Activated CD8-positive, alpha-beta memory T cell treated with anti-CD3 and anti-CD28 coated beads for 48 hours (primary cell): ENCODE data around the gene PROM1.

ENCODE experiments used
- DNase-seq, 3 experiments: peaks; one replicate each; pipeline ENCODE4 v3.0.0-alpha.2; 2020; ENCODE audit warnings: low read depth in 2 of 3, low spot score in 2 of 3

The PROM1 gene

DNA sequence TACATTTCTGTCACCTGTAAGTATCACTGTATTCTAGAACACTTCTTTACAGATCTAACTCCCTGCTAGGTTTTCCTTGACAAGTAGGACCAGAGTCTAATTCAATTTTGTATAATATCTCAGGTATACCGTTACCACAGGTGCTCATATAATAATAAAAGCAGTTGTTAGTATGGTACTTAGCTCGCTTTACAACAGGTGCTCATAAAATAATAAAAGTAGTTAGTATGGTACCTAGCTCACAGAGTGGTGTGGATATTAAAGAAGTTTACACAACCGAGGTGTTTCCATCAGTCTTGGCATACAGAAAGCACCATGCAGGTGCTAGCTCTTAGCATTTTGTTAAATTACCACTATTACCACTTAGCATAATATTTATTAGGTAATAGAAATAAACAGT lies 88.0 kb downstream of the PROM1 start:
- no peak for DNase-seq

DNA sequence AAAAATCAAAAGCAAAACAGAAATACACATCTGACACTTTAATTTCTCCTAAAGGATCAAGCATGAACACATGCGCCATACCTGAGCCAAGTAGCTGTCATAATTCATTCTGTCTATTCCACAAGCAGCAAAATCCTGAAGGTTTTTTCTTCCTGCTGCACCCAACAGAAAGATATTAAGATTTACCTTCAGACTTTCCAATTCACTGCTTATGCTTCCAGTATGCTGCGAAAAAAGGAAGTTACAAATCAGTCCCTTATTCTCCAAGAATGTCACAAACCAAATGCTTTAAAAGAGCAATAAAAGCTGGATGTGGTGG lies 91.7 kb downstream of the PROM1 start:
- DNase-seq, result no peak

DNA sequence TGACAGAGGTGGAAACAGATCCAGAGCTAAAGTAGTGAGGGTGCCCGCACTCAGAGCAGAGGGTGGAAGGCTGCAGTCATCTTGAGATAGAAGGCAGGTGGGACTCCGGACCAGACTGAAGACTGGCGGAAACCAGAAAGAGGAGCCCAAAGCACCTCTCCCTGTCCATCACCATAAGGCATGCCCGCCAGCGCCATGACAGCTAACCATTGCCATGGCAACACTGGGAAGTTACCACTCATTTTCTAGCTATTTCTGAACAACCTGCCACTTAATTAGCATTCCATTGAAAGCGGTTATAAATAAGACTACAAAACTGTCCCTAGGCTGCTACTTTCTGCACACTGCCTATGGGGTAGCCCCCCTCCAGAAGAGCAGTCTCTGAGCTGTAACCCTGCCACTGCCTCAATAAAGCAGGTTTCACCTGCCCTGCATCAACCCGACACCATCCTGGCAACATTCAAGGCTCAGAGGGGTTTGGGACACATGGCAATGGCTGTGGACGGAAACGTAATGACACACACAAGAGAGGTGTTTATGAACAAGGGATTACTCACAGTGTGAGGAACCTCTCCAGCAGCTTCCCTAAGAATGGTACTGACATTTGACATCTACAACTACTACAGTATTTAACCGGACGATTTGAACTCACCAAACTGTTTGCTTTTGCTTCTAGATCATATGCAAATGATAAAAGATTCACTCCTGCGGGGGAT lies 93.1 kb downstream of the PROM1 start:
- no peak for DNase-seq

DNA sequence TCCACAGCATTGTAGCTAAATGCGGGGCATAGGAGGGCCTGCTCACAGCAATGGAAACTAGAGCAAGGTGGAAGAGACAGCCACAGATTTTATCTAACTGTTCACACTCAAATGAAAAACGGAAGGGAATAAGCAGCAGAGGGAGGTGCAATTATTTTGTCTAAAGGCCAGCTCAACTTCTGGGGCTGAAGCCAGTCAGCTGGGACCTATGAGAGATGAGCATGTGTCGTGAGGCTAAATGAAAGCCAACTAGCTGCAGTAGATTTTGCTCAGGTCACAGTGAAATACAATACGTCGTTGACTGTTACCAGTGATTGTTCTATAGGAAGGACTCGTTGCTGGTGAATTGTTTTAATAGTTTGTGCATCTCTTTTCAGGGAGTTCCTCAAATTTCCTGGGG lies 94.4 kb downstream of the PROM1 start:
- no peak for DNase-seq

DNA sequence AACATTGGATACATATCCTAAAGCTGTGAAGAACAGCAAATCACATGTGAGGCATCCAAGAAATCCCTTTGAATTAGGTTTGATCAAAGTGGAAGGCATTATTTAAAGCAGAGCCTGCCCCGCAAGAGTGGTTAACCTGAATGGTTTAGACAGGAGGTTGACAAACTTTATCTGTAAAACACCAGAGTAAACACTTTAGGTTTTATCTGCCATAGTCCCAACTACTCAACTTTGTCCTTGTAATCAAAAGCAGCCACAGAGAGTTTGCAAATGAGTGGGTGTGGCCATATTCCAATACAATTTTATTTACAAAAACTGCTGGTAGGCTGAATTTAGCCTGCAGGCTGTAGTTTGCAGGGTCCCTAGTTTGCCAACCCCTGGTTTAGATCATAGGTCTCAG lies 95.6 kb downstream of the PROM1 start:
- DNase-seq, result no peak

DNA sequence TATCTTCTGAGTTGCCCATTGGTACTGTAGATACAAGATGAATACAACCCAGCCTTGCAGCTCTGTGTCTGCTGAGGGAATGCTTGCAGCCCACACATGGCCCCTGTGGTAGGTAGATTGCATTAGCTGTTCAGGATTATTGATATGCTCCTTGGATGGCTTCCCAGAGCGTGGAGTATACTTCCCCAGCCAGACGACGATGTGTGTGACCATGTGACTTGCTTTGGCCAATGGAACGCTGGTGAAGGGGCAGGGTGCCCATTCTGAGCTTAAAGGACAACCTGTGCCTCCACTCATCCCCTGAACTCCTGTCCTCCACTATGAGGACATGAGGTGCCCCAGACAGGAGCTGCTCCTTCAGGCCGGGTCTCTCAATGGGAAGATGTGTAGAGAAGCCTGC lies 96.9 kb downstream of the PROM1 start:
- DNase-seq, result no peak

DNA sequence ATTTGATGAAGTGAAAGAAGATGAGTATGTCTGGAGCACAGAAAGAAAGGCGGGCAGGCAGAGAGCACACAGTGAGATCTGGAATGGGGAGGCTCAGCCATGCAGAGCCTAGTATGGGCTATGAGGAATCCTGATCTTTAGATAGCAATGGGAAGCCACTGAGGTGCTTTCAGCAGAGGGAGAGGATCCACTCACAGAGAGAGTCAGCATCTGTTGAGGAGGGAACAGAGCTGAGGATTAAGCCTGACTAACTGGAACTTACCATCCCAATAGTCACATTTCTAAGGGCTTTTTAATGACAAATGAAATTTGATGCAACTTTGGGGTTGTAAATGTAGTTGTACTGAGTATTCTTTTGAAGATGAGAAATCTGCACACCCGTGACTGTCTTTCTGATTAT lies 100.2 kb downstream of the PROM1 start:
- no peak for DNase-seq

DNA sequence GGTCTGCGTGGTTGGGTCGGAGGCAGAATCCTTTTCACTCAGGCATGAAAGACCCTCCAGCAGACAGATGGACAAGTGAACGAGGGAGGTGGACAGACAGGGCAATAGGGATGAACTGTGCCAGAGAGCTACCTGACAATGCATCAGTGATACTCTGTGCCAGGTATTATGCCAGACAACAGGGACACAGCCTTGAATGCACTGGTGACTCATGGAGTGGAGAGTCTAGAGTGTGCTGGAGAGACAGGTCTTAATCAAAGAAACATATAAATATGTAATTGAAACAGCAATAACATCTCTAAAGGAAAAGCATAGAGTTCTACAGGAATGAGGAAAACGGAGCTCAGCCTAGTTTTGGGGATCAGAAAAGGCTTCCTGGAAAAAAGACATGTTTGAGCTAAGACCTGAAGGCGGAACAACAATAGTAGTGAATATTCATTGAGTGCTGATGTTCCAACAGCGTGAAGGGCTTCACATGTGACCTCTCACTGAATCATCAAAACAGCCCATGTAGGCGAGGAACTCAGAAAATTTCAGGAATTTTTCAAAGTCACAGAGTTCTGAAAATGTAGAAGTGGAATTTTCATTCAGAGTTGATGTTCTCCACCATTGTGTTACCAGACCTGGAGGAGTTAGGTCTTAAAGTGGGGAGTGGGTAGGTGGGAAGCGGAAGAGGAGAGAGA lies 100.8 kb downstream of the PROM1 start:
- no peak for DNase-seq

DNA sequence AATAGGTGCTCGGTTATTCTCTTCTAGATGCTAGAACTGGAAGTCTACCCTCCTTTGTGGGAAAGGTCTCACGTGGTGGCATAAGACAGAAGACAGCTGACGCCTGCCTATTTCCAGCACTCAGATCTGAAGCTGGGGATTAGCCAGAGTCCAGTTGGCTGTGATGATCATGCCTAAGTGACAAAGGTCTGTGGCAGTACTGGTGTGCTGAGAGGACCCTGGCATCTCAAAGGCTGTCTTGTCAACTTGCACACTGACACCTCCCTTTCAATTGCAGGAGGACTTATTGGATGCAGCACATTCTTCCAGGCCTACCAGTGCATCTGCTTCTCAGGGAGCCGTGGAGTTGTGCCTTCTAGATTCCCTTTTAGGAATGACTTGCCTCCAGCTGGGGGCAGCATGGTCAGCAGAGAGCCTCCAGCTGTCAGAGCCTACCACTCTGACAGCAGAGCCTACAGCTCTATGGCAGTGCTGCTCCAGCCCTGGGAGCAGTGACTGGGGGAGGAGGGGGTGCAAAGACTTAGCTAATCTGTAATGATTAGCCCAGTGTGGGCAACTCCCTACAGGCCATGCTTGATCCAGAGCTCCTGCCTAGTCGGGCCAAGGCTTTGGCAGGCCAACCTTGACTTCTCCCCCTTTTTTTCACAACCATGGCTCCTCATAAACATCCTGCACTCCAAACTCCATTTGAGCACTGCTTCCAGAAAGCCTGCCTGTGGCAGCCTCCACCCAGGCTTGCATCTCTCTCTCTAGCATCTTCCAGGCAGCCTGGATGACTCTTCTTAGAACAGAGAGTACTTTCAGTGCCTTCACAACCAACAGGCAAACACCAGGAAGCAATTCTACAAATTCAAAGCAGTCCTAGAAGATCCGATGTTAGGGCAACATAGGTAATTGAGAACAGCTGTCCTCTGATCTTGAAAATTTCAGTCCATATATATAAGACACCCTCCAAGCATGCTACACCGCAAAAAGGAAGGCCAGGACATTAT lies 107.1 kb downstream of the PROM1 start:
- no peak for DNase-seq

DNA sequence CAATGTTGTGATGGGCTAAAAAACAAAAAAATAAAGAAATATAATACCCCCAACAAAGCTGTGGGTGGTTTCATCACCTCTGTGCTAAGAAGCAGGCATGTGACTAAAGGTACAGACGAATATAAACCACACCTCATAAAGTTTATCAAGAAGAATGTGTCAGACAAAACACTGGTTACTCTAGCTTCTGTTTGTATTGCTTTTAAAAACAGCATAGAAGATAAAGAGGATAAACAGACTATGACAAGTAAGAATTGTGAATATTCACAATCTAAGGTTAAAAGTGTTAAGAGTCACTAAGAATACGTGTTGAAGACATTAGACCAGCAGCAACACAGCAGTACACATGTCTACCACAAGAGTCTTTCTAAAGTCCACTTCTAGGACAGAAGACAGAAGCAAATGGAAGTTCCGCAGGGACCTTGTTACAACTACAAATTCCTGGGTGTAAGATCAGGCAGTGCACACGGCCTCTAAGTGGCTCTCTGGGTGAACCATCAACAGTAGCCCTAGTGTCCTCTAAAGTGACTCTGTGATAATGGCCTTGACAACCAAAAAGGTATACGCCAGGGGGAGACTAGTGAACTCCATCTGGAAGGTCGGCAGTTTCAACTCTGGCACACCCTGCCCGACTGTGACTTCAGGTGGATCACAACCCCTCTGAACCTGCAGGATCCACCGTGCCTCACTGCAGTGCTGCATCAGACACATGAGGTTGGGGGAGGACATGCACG lies 112.6 kb downstream of the PROM1 start:
- no peak for DNase-seq

DNA sequence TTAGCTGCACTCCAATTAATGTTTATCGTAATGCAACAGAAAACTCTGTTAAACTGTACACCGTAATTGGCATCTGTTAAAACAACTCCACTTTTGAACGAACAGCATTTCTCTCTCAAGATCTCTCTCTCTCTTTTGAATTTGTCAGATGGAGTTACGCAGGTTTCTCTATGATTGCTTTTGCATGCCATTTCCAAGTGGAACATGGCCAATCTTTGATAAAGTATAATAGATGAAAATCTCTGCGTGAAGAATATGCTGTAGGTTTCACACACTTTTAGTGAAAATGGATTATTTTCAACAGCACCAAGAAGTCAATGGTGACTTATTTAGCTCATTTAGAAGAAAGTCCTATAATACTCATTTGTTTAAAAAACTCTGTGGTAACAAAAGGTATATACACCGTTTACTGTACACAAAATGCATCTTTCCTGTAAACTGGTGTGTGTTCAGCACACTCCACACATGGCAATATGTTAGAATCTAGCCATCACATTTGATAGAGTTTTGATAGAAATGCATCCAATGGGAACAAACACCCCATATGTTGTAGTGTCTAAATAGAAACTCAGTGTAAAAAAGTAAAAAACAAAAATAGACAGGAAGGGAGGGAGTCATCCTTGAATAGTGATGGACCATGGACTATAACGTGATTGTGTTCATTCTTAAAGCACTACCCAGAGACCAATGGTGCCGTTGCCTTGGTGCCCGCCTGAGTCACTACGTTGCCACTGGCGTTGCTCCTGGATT lies 115.1 kb downstream of the PROM1 start:
- no peak for DNase-seq

DNA sequence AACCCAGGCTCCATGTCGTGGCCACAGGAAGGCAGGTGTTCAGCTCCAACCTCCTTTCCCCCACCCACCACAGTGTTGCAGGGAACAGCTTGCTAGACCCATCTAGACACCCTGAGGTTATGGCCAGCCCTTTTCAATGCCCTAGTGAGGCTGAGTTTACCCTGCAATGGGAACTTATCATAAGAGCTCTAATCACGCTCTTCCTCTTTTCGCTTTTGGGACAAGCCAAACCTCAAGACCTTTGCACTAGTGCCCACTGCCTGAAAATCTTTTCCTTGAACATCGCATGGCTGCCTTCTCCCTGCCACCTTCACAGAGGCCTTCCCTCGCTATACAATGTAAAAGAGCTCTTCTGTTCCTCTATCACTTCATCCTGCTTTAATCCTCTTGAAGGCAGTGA lies 118.5 kb downstream of the PROM1 start:
- no peak for DNase-seq

DNA sequence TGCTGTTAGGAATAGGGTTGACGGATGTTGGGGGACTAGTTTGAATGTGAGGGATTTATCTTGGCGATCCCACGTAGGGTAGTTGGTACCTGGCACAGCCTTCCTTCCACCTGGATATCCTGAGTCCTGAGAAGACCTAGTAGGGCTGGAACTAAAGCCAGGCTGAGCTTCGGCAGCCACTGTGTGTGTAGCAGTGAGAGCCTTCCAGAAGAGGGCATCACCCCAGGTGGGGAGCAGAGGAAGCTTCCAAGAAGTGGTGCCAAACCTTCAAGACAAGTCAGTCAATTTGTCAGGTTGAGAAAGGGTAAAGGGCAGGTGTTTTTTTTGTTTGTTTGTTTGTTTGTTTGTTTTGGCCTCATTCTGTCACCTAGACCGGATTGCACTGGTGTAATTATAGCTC lies 119.7 kb downstream of the PROM1 start:
- no peak for DNase-seq

DNA sequence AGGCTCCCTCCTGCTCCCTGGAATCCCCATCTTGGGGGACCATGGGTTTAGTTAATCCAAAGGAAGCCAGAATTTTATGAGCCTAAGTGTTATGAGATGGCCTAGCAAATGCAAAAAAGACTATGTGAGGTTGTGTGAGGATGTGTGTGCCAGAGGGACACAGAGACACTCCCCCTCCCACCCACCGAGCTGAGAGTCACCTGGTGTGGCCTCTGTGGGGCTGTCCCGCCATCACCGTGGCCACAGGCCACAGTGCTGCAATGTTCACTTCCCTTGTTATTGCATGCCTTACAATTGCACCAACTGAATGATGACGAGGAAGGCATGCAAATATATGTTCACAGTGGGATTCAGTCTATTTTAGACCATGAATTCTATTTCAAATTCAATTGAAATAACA lies 120.2 kb downstream of the PROM1 start:
- peak; percentile 21 to 49 (median 40) for DNase-seq

DNA sequence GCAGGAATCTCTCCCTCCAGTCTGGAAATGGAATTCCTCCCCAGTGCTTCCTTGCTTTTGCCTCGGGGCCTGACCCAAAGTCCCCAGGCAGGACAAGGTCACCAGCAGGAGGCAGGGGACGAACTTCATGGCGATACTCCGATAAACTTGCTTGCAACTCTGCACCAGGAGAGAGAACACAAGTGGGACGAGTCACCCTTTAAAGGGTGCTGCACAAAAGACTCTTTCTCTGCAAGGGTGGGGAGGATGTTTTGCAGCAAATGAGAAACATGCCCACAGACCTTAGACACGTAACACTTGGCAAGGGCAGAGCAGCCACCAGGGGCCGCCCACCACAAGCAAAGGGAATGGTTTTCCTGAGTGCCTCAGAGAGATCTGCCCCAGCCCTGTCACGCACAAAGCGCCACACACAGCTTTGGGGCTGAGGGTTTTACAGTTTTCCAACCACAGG lies 120.8 kb downstream of the PROM1 start, which contains the start of gene FGFBP2:
Gene FGFBP2, minus strand, starts transcription at position 175 of the 451 bp plus-strand sequence. Its CDS starts 46 bp downstream, at position 129.
- DNase-seq, result peak; percentile 27 to 54 (median 36)

DNA sequence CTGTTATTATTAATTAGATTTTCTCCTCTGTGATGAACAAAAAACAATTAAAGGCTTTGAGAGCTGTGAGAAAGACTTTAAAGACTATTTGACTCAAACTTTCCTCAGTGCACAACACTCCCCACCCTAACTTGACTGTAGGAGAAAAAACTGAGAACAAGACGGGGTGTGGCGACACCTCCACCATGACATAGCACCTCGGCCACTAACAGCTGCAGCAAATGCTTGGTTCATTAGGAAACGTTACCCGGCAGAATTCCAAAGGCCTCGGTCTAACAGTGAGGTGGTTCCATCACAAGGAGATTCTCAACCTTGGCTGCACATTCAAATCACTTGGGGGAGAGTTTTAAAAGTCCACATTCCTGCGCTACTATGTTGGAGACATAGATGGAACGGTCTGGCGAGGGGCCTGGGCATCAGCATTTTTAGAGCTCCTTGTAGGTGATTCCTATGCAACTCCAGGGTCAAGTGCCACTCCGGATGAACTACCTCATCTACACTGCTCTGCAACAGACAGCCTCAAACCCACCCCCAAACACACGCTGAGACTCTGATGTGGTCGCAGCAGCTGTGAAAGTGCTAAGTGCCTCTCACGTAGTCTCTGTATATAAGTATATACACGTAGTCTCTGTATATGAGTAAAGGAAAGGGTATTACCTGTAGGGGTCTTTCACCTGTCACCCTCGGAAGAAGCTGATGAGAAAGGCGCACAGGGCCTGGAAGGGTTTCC lies 121.9 kb downstream of the PROM1 start:
- DNase-seq, result no peak

DNA sequence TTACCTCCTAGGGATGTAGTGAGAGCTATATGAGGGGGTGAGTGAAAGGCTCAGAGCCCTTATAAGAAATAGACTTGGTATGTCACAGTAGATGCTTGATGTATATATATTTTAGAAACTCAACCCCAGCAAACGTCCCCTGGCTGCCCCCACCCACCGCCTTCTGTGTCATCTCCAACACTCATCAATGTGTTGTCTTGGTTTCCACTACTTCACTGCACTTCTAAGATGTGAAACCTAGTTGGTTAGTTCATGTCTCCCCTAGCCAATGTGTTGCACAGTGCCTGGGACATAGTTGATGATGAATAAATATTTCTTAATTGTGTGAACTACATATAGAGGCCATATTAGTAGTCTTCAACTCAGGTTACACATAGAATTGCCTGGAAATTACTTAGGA lies 125.3 kb downstream of the PROM1 start:
- DNase-seq, result no peak

DNA sequence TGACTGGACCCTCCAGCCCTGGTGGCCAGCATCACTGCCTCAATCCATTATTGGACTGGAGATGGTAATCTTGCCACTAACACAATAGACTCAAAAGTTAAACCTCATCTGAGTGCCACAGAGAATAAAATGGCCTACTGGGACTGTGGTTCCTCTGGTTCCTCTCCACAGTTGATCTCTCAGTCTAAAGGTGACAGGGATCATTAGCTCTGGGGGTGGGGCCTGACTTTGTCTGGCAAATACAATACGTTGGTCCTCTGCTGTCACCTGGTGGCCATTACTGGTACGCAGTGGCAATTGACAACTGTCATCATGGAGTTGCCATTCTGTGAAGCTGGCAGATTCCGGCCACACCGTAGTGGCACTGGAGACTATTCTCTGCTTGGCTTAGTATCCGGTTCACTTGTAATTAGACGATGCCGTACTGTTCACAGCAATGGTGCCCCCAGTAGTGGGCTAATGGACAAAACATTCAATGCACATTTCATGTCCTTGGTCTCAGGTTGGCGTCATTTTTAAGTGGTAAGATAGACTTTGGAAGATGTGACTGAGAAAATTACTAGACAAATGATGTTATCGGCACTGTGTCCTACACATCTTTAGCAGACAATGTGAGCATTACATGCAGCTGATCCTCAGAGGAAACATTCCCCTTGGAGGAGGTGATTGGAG lies 127.5 kb downstream of the PROM1 start:
- peak; percentile 46 to 68 (median 49) for DNase-seq

DNA sequence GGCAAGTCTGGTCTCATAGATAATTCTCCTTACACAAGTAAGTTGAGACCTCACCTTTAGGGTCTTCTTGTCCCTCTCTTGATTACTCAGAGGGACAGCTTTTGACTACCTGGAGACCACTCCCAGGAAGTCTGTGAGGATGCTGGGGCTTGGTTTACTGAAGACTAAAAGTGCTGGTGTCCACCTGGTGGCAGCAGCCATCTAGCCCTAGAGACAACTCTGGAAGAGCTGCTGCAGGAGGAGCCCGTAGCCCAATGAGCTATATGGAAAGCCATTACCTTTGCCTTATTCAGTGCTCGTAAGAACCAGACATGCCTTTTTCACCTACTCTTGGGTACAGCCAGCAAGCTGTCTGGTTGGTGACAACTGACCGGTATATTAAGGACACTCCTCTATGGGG lies 128.2 kb downstream of the PROM1 start:
- DNase-seq, result no peak
